Mucosa of descending colon (tissue), 3 donors: ENCODE results near the gene NPW. TPM values are rescaled to one million over a fixed set of nuclear protein-coding genes. Genes with fewer than 3 reads are reported as not detected.
"Not testable (repeated sequence)": the region's sequence is repeated elsewhere in the genome, so short reads cannot be mapped to it uniquely, and the experiment has no call there.

Experiments
- ATAC-seq: fragments of 200-7000 bp; cut with Tn5 transposase; one replicate; pipeline ENCODE4 v1.9.1; 2020; ENCODE audit warnings: mild to moderate bottlenecking, moderate library complexity
- DNase-seq, 3 donors: peaks; one replicate each; pipeline ENCODE4 v3.0.0-alpha.2; 2020
- H3K36me3 ChIP-seq: fragments of 200-600 bp; one replicate; pipeline ENCODE4 v1.8.0; 2021; ENCODE audit warnings: low read depth, mild to moderate bottlenecking
- H3K4me1 ChIP-seq: fragments of 200-600 bp; one replicate; pipeline ENCODE4 v1.8.0; 2021; ENCODE audit warnings: low read depth, mild to moderate bottlenecking
- H3K4me3 ChIP-seq: fragments of 200-600 bp; one replicate; pipeline ENCODE4 v1.8.0; 2021; ENCODE audit warnings: mild to moderate bottlenecking
- H3K9me3 ChIP-seq: fragments of 200-600 bp; one replicate; pipeline ENCODE4 v1.8.0; 2021; ENCODE audit warnings: mild to moderate bottlenecking
- CTCF ChIP-seq: fragments of 200-600 bp; IDR thresholded peaks from one replicate; pipeline ENCODE4 v1.8.0; 2022; ENCODE audit warnings: antibody characterized with exemption, mild to moderate bottlenecking
- intact Hi-C, 2 donors: fragments of 100-400 bp; cut with DNase I in 1 of 2; cut with micrococcal nuclease in 1 of 2; formaldehyde crosslinking; loops; one replicate each; pipeline versions ENCODE4 v1.11.0 to v1.11.1; 2022; cut with DNase I, micrococcal nuclease
- total RNA-seq, 3 donors: library from RNA; stranded (reverse); fragmentation: NEBNext Ultra II Directional in 2 of 3; extraction: Animal tissue kit (Norgen Biotek cat#: 25700) in 2 of 3; gene quantifications; one replicate each; pipeline versions ENCODE4 v1.2.1 to v1.2.4, GENCODE V29; 2021 to 2023
- donor health status: DM: no; HTN: no; CAD: no; lungs with moderate emphysema.
- donor health status: DM: no; HTN: no; CAD: no.
- donor health status: DM: no; HTN: yes; CAD: no.

The NPW gene
- total RNA-seq, 3 donors from 2014 or later: 0.32 to 2.1 (median 0.60) TPM

- DNase-seq (peak; percentile 84 to 90 (median 89)), ATAC-seq (peak; percentile 90)
- no peak for TF ChIP-seq CTCF
- intact Hi-C loops: no loop called here
- Histone ChIP-seq H3K4me1 (peaks cover 26% of the 10 kb centered on the region), H3K9me3 (no peaks in the 10 kb centered on the region), H3K4me3 (peak within 1 kb of the TSS; percentile 95), H3K36me3 (no peaks in the 10 kb centered on the region)
Measured at GRCh38 chr16:2009791-2010510, 9.6 kb upstream of the NPW start, which contains the start of gene ZNF598. TSS of gene ZNF598 (minus strand) at chr16:2009821.

GRCh38 chr16:2011726-2012125 lies 7.9 kb upstream of the NPW start:
- H3K9me3 ChIP-seq, DNase-seq, ATAC-seq, H3K36me3 ChIP-seq, H3K4me3 ChIP-seq, intact Hi-C loops: not testable (repeated sequence)
- peaks cover 34% of the 10 kb centered on the region for H3K4me1 ChIP-seq

- ATAC-seq (no peak), DNase-seq (no peak)
- Histone ChIP-seq H3K4me1 (peaks cover 19% of the 10 kb centered on the region), H3K9me3 (no peaks in the 10 kb centered on the region), H3K36me3 (no peaks in the 10 kb centered on the region), H3K4me3 (no peak overlapping the region)
- intact Hi-C loops: no loop called here
- no peak for TF ChIP-seq CTCF
Measured at GRCh38 chr16:2013527-2013926, 6.1 kb upstream of the NPW start.

- intact Hi-C loops: no loop called here
- H3K4me3 ChIP-seq: no peak overlapping the region
- peaks cover 23% of the 10 kb centered on the region for H3K4me1 ChIP-seq
- no peaks in the 10 kb centered on the region for H3K36me3 ChIP-seq
- H3K9me3 ChIP-seq: no peaks in the 10 kb centered on the region
- peak; percentile 80 to 85 (median 82) for DNase-seq
- ATAC-seq: peak; percentile 95
- no peak for TF ChIP-seq CTCF
Measured at GRCh38 chr16:2015117-2015946, 4.3 kb upstream of the NPW start.

- Histone ChIP-seq H3K4me1 (peaks cover 25% of the 10 kb centered on the region), H3K36me3 (no peaks in the 10 kb centered on the region), H3K9me3 (no peaks in the 10 kb centered on the region), H3K4me3 (no peak overlapping the region)
- ATAC-seq (no peak), DNase-seq (no peak)
- TF ChIP-seq CTCF: no peak
- intact Hi-C loops: no loop called here
Measured at GRCh38 chr16:2015947-2016208, 3.7 kb upstream of the NPW start.

- Histone ChIP-seq H3K4me1 (peaks cover 25% of the 10 kb centered on the region), H3K9me3 (no peaks in the 10 kb centered on the region), H3K36me3 (no peaks in the 10 kb centered on the region), H3K4me3 (no peak overlapping the region)
- TF ChIP-seq CTCF: no peak
- no peak for ATAC-seq
- intact Hi-C loops: no loop called here
- DNase-seq: peak in 1 of 3 donors; percentile 50
Measured at GRCh38 chr16:2016407-2016922, 3.1 kb upstream of the NPW start.
